GM21717 (cell line): ENCODE results near the gene FEZF2.

Experiments
- ATAC-seq: cut with Tn5 transposase; IDR thresholded peaks from one replicate; pipeline ENCODE4 v1.9.1; 2021; ENCODE audit warnings: mild to moderate bottlenecking, moderate library complexity; ENCODE audit not compliant: unreplicated experiment

FEZF2 gene

GRCh38 chr3:62373714-62374333 lies 474 bp upstream of the FEZF2 start:
- ATAC-seq, result no peak

- no peak for ATAC-seq
These were observed 719 bp downstream of the FEZF2 start for GRCh38 chr3:62372621-62373041.

- ATAC-seq, result no peak
These were observed 1.4 kb downstream of the FEZF2 start for GRCh38 chr3:62371720-62372591.

GRCh38 chr3:62370858-62371719 lies 2.3 kb downstream of the FEZF2 start:
- no peak for ATAC-seq

GRCh38 chr3:62370112-62370857 lies 3.1 kb downstream of the FEZF2 start:
- ATAC-seq, result no peak

- no peak for ATAC-seq
These were observed 3.9 kb downstream of the FEZF2 start for GRCh38 chr3:62369476-62369743.

GRCh38 chr3:62368705-62369475 lies 4.5 kb downstream of the FEZF2 start:
- no peak for ATAC-seq

- no peak for ATAC-seq
These were observed 5.1 kb downstream of the FEZF2 start for GRCh38 chr3:62368290-62368704.

GRCh38 chr3:62367763-62368195 lies 5.6 kb downstream of the FEZF2 start:
- ATAC-seq, result no peak

GRCh38 chr3:62366126-62366484 lies 7.2 kb downstream of the FEZF2 start:
- ATAC-seq, result no peak

- no peak for ATAC-seq
These were observed 7.8 kb downstream of the FEZF2 start for GRCh38 chr3:62365391-62366125.

- ATAC-seq, result no peak
These were observed 9.2 kb downstream of the FEZF2 start for GRCh38 chr3:62364191-62364590.

GRCh38 chr3:62363275-62363674 lies 10.1 kb downstream of the FEZF2 start:
- no peak for ATAC-seq

- ATAC-seq, result no peak
These were observed 11.5 kb downstream of the FEZF2 start for GRCh38 chr3:62361824-62362223.

GRCh38 chr3:62361261-62361660 lies 12.1 kb downstream of the FEZF2 start:
- ATAC-seq, result peak; percentile 64

- ATAC-seq, result no peak
These were observed 13.8 kb downstream of the FEZF2 start for GRCh38 chr3:62359531-62359930.

GRCh38 chr3:62356356-62356755 lies 17.0 kb downstream of the FEZF2 start:
- no peak for ATAC-seq

GRCh38 chr3:62355703-62356102 lies 17.6 kb downstream of the FEZF2 start:
- no peak for ATAC-seq

GRCh38 chr3:62343755-62344154 lies 29.6 kb downstream of the FEZF2 start:
- ATAC-seq, result no peak

GRCh38 chr3:62335196-62335595 lies 38.2 kb downstream of the FEZF2 start:
- no peak for ATAC-seq
